HG03280 (cell line): ENCODE data around the gene CES2.
"Not testable (repeated sequence)": the region's sequence is repeated elsewhere in the genome, so short reads cannot be mapped to it uniquely, and the experiment has no call there.

ENCODE experiments used
- ATAC-seq: cut with Tn5 transposase; IDR thresholded peaks from one replicate; pipeline ENCODE4 v1.9.1; 2021; ENCODE audit warnings: mild to moderate bottlenecking, moderate library complexity; ENCODE audit not compliant: unreplicated experiment

CES2 gene

DNA sequence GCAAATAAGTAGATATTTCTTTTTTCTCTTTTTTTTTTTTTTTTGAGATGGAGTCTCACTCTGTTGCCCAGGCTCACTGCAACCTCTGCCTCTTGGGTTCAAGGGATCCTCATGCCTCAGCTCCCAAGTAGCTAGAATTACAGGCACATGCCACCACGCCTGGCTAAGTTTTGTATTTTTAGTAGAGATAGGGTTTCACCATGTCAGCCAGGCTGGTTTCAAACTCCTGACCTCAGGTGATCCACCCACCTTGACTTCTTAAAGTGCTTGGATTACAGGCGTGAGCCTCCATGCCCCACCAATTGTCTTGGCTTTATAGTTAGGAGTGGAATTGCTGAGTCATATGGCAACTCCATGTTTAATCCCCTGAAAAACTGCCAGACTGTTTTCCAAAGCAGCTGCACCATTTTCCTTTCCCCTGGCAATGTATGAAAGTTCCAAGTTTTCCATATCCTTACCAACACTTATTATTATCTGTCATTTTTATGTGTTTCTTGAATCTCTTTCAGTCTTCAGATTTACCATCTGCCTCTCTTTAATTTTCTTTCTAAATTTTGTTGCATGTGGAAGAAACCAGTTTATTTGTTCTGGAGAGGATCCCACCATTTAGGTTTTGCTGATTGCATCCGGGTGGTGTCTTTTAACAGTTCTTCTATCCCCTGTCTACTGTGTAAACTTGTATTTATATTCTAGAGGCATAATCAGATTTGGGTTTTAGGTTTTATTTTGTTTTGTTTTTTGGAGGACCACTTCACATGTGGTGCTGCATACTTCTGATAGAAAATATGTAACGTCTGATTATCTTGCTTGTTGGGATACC is 15.9 kb downstream of the CES2 start:
- no peak for ATAC-seq

DNA sequence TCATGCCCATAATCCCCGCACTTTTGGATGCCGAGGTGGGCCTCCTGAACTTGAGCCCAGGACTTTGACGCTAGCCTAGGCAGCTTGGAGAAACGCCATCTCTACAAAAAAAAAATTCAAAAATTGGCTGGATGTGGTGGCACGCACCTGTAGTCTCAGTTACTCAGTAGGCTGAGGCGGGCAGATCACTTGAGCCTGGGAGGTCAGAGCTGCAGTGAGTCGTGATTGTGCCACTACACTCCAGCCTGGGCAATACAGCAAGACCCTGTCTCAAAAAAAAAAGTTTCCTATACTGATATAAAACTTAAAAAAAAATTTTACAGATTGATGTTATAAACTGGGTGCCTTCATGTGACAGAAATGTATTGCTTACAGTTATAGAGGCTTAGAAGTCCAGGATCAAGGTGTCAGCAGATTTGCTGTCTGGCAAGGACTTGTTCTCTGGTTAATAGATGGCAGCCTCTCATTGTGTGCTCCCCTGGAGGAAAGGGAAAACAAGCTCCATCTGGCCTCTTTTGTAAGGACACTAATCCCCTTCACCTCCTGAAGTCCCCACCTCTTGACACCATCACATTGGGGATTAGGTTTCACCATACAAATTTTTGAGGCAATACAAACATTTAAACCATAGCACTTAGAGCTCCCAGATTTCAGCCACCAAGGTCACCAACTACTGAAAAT is 17.3 kb downstream of the CES2 start:
- no peak for ATAC-seq

DNA sequence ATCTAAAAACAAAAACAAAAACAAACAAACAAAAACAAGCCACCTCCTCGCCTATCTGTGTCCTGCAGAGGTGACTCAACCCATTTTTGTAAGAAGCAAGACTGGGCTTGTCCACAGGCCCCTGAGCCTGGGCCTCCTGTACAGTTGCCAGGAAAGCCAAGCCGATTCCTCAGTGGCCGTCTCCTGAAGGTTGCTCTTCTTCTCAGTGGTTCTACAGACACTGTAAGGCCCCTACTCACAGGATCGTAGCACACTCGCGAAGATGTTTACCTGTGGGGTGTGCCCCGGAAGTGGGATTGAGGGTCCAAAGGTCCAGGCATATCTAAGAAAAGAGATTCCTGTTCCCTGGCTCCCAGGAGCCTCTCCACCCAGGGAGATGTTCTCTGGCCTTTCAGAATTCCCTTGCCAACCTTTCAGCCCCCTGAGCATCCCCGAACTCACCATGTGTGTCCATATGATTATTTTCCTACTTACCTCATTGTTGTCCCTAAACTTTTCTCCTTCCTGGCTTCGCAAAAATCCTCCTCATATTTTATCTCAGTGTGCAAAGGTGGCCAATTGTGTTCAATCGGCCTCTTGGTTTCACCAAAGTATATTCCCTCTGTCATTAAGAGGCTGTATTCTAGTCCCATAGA is 18.3 kb downstream of the CES2 start:
- no peak for ATAC-seq

DNA sequence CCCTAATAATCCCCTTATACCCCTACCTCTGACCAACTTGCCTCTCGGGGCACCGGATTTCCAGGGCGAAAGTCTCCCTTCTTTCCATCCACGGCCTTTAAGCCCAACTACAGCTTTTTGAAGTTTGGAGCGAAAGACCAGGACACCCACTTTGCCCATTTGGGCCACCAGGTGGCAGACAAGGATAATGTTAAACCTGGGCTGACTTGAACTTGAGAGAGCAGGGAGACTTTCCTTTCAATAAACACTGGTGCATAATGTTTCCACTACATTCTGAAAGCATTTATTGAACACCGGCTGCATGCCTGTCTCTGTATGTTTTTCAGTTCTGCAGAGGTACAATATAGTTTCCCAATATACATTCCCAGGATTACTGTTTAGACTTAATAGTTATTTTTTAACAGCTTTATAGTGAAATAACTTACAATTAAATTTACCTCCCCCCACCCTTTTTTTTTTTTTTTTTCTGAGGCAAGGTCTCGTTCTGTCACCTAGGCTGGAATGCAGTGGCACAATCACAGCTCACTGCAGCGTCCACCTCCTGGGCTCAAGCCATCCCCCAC is 18.9 kb downstream of the CES2 start:
- peak; percentile 56 for ATAC-seq

DNA sequence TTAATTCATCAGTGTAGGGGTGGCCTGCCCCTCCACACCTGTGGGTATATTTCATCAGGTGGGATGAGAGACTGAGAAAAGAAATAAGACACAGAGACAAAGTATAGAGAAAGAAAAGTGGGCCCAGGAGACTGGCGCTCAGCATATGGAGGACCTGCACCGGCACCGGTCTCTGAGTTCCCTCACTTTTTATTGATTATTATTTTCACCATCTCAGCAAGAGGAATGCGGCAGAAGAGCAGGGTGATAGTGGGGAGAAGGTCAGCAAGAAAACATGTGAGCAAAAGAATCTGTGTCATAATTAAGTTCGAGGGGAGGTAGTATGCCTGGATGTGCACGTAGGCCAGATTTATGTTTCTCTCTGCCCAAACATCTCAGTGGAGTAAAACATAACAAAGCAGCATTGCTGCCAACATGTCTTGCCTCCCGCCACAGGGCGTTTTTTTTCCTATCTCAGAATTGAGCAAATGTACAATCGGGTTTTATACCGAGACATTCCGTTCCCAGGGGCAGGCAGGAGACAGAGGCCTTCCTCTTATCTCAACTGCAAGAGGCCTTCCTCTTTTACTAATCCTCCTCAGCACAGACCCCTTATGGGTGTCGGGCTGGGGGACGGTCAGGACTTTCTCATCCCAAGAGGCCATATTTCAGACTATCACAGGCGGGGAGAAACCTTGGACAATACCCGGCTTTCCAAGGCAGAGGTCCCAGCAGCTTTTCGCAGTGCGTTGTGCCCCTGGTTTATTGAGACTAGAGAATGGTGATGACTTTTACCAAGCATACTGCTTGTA is 20.2 kb downstream of the CES2 start:
- ATAC-seq, result not testable (repeated sequence)

DNA sequence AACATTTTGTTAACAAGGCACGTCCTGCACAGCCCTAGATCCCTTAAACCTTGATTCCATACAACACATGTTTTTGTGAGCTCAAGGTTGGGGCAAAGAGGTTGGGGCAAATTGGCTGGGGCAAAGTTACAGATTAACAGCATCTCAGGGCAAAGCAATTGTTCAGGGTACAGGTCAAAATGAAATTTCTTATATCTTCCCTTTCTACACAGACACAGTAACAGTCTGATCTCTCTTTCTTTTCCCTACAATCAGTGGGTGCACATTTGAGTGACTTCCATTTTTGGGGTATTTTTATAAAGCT is 20.8 kb downstream of the CES2 start:
- ATAC-seq, result not testable (repeated sequence)

DNA sequence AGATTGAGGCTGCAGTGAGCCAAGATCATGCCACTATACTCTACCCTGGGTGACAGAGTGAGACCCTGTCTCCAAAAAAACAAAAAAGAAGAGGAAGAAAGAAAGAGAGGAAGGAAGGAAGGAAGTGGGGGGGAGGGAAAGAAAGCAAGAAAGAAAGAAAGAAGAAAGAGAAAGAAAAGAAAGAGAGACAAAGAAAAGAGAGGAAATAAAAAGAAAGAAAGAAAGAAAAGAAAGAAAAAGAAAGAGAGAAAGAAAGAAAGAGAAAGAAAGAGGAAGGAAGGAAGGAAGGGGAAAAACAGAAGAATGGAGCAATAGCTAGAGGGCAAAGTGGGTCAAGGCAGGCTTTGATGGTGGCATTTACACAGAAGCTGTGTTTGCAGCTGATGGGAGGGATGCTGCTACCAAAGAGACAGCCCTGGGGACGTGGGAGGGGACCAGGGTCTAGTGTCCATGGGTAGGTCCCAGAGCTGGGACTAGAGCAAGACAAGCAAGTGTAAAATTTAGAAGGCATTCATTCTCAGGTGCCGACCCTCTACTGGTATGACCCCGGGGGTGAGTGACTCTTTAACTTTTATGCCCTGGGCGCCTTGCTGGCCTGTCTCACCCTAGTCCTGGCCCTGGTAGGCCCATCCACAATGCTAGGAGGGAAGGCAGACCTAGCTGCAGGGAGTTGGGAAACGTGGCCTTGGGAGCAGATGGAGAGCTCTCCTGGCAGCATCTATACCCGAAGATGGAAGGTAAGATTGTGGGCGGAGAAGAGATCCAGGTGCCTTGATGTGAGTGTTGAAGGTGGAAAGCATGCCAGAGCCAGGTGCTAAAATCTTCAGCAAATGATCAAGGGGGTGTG is 23.8 kb downstream of the CES2 start:
- ATAC-seq, result no peak

DNA sequence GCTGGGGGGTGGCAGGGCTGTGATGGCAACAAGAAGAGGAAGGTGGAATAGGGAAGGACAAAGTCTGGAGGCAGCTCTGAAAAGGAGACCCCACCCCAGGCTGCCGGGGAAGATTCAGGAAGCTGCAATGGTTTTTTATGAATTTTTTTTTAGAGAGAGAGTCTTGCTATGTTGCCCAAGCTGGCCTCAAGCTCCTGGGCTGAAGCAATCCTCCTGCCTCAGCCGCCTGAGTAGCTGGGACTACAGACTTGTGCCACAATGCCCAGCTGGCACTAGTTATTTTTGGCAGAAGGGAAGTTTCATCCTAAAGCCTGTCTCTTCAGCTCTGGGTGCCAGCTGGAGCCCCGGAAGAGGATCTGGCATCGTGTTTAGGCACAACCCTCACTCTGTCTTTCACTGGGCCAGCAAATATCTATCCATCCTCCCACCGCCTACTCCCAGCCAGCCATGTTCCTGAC is 24.4 kb downstream of the CES2 start:
- ATAC-seq, result no peak

DNA sequence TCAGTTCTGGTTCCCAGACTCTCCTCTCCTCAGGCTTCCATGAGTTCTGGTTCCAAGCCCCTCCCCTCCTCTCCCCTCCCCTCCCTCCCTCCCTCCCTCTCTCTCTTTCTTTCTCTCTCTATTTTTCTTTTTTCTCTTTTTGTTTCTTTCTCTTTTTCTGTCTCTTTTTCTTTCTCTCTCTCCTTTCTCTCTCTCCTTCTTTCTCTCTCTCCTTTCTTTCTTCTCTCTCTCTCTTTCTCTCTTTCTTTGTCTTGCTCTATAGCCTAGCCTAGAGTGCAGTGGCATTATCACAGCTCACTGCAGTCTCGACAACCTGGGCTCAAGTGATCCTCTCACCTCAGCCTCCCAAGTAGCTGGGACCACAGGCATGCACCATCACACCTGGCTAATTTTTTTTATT is 25.0 kb downstream of the CES2 start:
- no peak for ATAC-seq

DNA sequence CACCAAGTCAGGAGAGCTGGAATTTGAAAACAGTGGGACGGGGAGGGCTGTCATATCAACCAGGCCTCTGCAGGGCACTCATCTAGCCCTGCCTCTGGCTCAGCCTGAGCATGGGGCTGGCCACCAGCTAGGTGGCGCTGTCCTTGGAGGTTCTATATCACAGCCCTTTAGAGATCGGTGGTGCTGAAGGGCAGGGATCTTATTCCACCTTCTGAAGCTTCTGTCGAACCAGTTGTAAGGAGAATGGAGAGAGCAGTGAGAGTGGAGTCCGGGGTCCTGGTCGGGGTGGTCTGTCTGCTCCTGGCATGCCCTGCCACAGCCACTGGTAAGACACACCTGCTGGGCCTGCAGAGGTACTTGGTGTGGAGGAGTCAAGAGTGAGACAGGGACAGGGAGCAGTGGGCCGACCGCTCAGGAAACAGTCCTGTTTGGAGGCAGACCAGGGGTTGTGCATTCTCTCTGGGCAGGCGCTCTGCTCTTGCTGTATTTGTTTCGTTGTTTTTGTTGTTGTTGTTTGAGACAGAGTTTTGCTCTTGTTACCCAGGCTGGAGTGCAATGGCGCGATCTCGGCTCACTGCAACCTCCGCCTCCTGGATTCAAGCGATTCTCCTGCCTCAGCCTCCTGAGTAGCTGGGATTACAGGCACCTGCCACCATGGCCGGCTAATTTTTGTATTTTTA is 25.9 kb downstream of the CES2 start, which contains the start of gene CES3:
CES3 (plus strand) TSS at position 202 of the 680 bp plus-strand sequence; CDS start at position 244, 42 bp downstream.
- ATAC-seq, result peak; percentile 78

DNA sequence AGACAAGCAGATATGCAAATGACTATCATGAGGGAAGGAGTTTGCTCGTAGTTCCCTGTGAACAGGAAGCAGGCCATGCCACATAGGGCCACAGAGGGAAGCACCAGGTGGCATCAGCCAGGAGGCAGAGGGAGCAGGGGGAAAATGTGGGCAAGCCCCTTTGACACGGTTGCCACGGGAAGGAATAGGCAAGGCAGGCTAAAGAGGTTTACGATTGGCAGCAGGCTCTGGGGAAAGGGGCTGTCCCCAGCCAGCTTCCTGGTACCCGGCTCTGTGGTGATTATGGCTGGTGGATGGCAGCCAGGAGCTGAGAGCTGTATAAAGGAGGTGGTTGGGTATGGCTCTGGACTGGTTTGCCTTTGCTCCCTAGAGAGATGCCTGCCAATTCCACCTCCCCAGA is 26.6 kb downstream of the CES2 start:
- no peak for ATAC-seq

DNA sequence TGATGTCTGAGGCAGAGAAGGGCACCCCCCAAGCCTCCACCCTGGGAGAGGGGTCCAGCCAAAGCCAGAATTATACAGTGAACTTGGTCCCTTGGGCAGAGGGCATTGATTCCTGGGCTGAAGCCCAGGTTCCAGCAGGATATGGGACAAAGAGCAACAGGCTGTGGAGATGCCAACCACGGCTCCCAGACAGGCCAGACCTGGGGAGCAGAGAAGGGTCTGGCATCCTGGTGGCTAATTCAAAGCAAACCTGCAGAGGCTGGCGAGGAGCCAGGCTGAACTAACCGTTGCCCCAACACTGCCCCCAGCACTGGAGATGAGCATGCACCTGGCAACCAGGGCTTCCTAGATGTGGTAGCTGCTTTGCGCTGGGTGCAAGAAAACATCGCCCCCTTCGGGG is 28.7 kb downstream of the CES2 start:
- no peak for ATAC-seq

DNA sequence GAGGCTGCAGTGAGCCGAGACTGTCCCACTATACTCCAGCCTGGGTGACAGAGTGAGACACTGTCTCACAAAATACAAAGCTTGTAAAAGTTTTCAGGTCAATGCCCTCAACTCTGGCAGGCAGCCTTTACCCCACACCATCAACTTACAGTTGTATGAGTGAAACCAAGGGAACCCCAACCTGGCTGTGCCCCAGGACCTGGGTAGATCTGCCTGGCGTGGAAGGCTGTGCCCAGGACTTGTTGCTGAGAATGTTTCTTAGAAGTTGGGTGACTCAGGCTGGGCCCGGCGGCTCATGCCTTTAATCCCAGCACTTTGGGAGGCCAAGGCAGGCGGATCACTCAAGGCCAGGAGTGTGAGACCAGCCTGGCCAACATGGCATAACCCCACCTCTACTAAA is 33.5 kb downstream of the CES2 start:
- no peak for ATAC-seq

DNA sequence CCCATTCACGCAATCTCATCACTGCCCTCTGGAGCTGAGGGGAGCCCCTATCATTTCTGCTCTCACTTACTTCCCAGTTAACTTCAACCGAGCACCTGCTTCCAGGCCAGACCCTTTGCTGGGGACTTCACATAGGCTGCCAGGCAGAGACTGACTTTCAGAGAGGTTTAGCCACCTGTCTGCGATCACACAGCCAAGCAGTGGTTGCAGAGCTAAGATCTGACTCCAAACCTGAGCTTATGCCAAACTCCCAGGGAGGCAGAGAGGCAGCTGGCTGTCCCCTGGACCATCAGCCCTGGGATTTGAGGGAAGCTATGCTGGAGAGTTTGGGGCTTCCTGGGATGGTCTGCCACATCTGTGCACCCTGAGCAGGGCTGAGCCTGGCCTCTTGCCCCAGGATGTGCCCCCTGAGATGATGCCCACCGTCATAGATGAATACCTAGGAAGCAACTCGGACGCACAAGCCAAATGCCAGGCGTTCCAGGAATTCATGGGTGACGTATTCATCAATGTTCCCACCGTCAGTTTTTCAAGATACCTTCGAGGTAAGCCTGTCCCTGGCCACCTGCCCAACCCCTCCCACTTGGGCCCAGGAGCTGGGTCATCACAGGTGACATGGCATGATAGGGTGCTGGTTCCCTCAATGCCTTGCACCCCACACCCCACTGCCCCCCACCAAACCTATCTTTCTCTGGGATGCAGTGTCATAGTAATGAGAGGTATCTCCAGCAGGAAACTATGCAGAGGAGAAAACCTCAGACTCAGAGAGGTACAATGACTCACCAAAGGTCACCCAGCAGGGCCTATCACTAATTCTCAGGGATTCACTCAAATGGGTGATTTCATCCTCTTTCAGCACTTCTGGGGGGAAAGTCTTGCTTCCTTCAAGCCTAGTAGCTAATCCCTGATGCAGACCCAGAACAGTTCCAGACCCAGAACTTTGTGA is 35.7 kb downstream of the CES2 start:
- no peak for ATAC-seq

DNA sequence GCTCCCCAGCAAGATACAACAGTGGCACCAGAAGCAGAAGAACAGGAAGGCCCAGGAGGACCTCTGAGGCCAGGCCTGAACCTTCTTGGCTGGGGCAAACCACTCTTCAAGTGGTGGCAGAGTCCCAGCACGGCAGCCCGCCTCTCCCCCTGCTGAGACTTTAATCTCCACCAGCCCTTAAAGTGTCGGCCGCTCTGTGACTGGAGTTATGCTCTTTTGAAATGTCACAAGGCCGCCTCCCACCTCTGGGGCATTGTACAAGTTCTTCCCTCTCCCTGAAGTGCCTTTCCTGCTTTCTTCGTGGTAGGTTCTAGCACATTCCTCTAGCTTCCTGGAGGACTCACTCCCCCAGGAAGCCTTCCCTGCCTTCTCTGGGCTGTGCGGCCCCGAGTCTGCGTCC is 37.7 kb downstream of the CES2 start:
- no peak for ATAC-seq

DNA sequence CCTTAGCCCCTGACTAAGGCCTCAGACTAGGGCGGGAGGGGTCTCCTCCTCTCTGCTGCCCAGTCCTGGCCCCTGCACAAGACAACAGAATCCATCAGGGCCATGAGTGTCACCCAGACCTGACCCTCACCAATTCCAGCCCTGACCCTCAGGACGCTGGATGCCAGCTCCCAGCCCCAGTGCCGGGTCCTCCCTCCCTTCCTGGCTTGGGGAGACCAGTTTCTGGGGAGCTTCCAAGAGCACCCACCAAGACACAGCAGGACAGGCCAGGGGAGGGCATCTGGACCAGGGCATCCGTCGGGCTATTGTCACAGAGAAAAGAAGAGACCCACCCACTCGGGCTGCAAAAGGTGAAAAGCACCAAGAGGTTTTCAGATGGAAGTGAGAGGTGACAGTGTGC is 38.4 kb downstream of the CES2 start:
- no peak for ATAC-seq

DNA sequence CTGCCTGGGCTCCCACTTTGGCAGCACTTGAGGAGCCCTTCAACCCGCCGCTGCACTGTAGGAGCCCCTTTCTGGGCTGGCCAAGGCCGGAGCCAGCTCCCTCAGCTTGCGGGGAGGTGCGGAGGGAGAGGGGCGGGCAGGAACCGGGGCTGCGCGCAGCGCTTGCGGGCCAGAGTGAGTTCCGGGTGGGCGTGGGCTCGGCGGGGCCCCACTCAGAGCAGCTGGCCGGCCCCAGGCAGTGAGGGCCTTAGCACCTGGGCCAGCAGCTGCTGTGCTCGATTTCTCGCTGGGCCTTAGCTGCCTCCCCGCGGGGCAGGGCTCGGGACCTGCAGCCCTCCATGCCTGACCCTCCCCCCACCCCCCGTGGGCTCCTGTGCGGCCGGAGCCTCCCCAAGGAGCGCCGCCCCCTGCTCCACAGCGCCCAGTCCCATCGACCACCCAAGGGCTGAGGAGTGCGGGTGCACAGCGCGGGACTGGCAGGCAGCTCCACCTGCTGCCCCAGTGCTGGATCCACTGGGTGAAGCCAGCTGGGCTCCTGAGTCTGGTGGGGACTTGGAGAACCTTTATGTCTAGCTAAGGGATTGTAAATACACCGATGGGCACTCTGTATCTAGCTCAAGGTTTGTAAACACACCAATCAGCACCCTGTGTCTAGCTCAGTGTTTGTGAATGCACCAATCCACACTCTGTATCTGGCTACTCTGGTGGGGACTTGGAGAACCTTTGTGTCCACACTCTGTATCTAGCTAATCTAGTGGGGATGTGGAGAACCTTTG is 39.0 kb downstream of the CES2 start:
- not testable (repeated sequence) for ATAC-seq

DNA sequence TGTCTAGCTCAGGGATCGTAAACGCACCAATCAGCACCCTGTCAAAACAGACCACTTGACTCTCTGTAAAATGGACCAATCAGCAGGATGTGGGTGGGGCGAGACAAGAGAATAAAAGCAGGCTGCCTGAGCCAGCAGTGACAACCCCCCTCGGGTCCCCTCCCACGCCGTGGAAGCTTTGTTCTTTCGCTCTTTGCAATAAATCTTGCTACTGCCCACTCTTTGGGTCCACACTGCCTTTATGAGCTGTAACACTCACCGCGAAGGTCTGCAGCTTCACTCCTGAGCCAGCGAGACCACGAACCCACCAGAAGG is 39.6 kb downstream of the CES2 start:
- ATAC-seq, result not testable (repeated sequence)
